H1 (cell line): ENCODE results near the gene PRKCA. TPM values are rescaled to one million over a fixed set of nuclear protein-coding genes. Genes with fewer than 3 reads are reported as not detected.

Experiments used
- CTCF ChIA-PET: fragments of 300-600 bp; sonication (Branson Sonifier 250); formaldehyde crosslinking; loops from one replicate; lab custom pipeline; 2021; ENCODE audit not compliant: partially characterized antibody; lab: Charles Lee
- POLR2A ChIA-PET: fragments of 300-600 bp; sonication (Branson Sonifier 250); formaldehyde crosslinking; loops from one replicate; lab custom pipeline; 2021; ENCODE audit warnings: inconsistent platforms; ENCODE audit not compliant: partially characterized antibody; lab: Charles Lee
- DNase-seq, 2 experiments: peaks; one replicate each; pipeline versions ENCODE4 v3.0.0 to v3.0.0-alpha.2; 2010 to 2022; ENCODE audit warnings: low spot score in 2 of 2, low read depth in 1 of 2, mixed read lengths in 1 of 2
- FAIRE-seq: peaks from 2 replicates; lab custom pipeline; 2011; peaks lifted over from hg19 to GRCh38; lab: Jason Lieb, UNC
- H2AFZ ChIP-seq: 2 replicates; pipeline ENCODE4 v1.8.1; 2012; ENCODE audit warnings: low read length, inconsistent platforms
- H2AK5ac ChIP-seq: 2 replicates; pipeline ENCODE4 v1.6.1; 2013; ENCODE audit warnings: low read depth, low read length
- H2BK120ac ChIP-seq: replicated peaks from 2 replicates; pipeline ENCODE3; 2013; ENCODE audit warnings: low read depth, low read length, inconsistent platforms
- H2BK12ac ChIP-seq: 2 replicates; pipeline ENCODE4 v1.6.1; 2013; ENCODE audit warnings: low read depth, low read length
- H2BK15ac ChIP-seq: 2 replicates; pipeline ENCODE4 v1.6.1; 2013; ENCODE audit warnings: low read length
- H2BK20ac ChIP-seq: 2 replicates; pipeline ENCODE4 v1.6.1; 2013; ENCODE audit warnings: low read length
- H2BK5ac ChIP-seq: 2 replicates; pipeline ENCODE4 v1.6.1; 2013; ENCODE audit warnings: low read depth, low read length
- H3K14ac ChIP-seq: 2 replicates; pipeline ENCODE4 v1.6.1; 2013; ENCODE audit warnings: inconsistent platforms; ENCODE audit not compliant: insufficient read length
- H3K18ac ChIP-seq: 2 replicates; pipeline ENCODE4 v1.6.1; 2013; ENCODE audit warnings: low read length; ENCODE audit errors: extremely low read depth
- H3K23ac ChIP-seq: 2 replicates; pipeline ENCODE4 v1.6.1; 2013; ENCODE audit warnings: inconsistent platforms; ENCODE audit not compliant: insufficient read length
- H3K23me2 ChIP-seq: 2 replicates; pipeline ENCODE4 v1.6.1; 2013; ENCODE audit warnings: low read depth, low read length
- H3K27ac ChIP-seq: 2 replicates; pipeline ENCODE4 v1.6.1; 2011; ENCODE audit warnings: low read depth, low read length, inconsistent platforms
- H3K27me3 ChIP-seq, 4 experiments: replicated peaks in 1 of 4; 1 replicate in 1 of 4; 2 replicates in 3 of 4; pipeline versions ENCODE4 v1.6.1 to v1.8.1; 2011 to 2013; ENCODE audit warnings: low read length in 3 of 4, mild to moderate bottlenecking in 3 of 4, inconsistent platforms in 2 of 4, mixed read lengths in 2 of 4, moderate library complexity in 1 of 4; ENCODE audit not compliant: control insufficient read depth in 3 of 4, insufficient read depth in 3 of 4; ENCODE audit errors: extremely low read depth in 1 of 4
- H3K36me3 ChIP-seq, 4 experiments: 2 replicates each; pipeline versions ENCODE4 v1.6.1 to v1.8.1; 2011 to 2013; ENCODE audit warnings: mild to moderate bottlenecking in 4 of 4, low read length in 3 of 4, moderate library complexity in 2 of 4, control low read depth in 1 of 4, inconsistent platforms in 1 of 4; ENCODE audit not compliant: insufficient read depth in 4 of 4, control insufficient read depth in 2 of 4
- H3K4ac ChIP-seq: replicated peaks from 2 replicates; pipeline ENCODE3; 2013; ENCODE audit warnings: low read length, low read depth, mixed read lengths, inconsistent platforms; ENCODE audit not compliant: insufficient read length
- H3K4me1 ChIP-seq, 4 experiments: replicated peaks in 1 of 4; 1 replicate in 1 of 4; 2 replicates in 3 of 4; pipeline versions ENCODE4 v1.6.1 to v1.8.1; 2011 to 2013; ENCODE audit warnings: low read length in 3 of 4, inconsistent platforms in 2 of 4, mixed read lengths in 1 of 4; ENCODE audit not compliant: insufficient read depth in 4 of 4, control insufficient read depth in 3 of 4
- H3K4me2 ChIP-seq, 2 experiments: 2 replicates each; pipeline versions ENCODE4 v1.6.1 to v1.8.1; 2011 to 2013; ENCODE audit warnings: low read depth in 2 of 2, low read length in 2 of 2, control low read depth in 1 of 2, inconsistent platforms in 1 of 2, mild to moderate bottlenecking in 1 of 2; ENCODE audit not compliant: insufficient read depth in 1 of 2
- H3K4me3 ChIP-seq, 4 experiments: fragments of 200-600, 300-600 bp in 1 of 4; sonication (generic), shearing (Covaris generic), sonication (Bioruptor Twin) in 1 of 4; 2 replicates each; pipeline versions ENCODE4 v1.5.1 to v1.8.1; 2011 to 2016; ENCODE audit warnings: low read length in 4 of 4, low read depth in 3 of 4, control low read depth in 2 of 4, inconsistent platforms in 2 of 4, mild to moderate bottlenecking in 2 of 4, mixed read lengths in 1 of 4, moderate library complexity in 1 of 4; ENCODE audit not compliant: insufficient read depth in 2 of 4; ENCODE audit errors: extremely low read depth in 1 of 4
- H3K56ac ChIP-seq: replicated peaks from 2 replicates; pipeline ENCODE3; 2013; ENCODE audit warnings: low read depth, mild to moderate bottlenecking, mixed read lengths, low read length, inconsistent platforms; ENCODE audit not compliant: insufficient read length
- H3K79me1 ChIP-seq: 2 replicates; pipeline ENCODE4 v1.6.1; 2013; ENCODE audit warnings: low read depth, low read length, control low read depth
- H3K79me2 ChIP-seq, 2 experiments: 2 replicates each; pipeline versions ENCODE4 v1.6.1 to v1.8.1; 2012 to 2013; ENCODE audit warnings: low read length in 2 of 2, mild to moderate bottlenecking in 2 of 2, inconsistent platforms in 1 of 2; ENCODE audit not compliant: insufficient read depth in 2 of 2, control insufficient read depth in 1 of 2
- H3K9ac ChIP-seq, 4 experiments: replicated peaks in 1 of 4; 1 replicate in 1 of 4; 2 replicates in 3 of 4; pipeline versions ENCODE4 v1.6.1 to v1.8.1; 2011 to 2013; ENCODE audit warnings: low read depth in 3 of 4, low read length in 3 of 4, control low read depth in 2 of 4, mild to moderate bottlenecking in 2 of 4, moderate library complexity in 2 of 4, inconsistent platforms in 1 of 4; ENCODE audit errors: extremely low read depth in 1 of 4
- H3K9me3 ChIP-seq, 2 experiments: 2 replicates each; pipeline versions ENCODE4 v1.6.1 to v1.8.1; 2012 to 2013; ENCODE audit warnings: mild to moderate bottlenecking in 2 of 2, moderate library complexity in 2 of 2, control low read depth in 1 of 2, inconsistent platforms in 1 of 2, low read depth in 1 of 2, low read length in 1 of 2, mixed read lengths in 1 of 2; ENCODE audit not compliant: insufficient read depth in 2 of 2
- H4K20me1 ChIP-seq, 2 experiments: replicated peaks in 1 of 2; 2 replicates each; pipeline versions ENCODE3 to v1.8.1; 2011 to 2013; ENCODE audit warnings: inconsistent platforms in 2 of 2, low read length in 2 of 2, mild to moderate bottlenecking in 1 of 2; ENCODE audit not compliant: insufficient read depth in 2 of 2, control insufficient read depth in 1 of 2
- H4K5ac ChIP-seq: 2 replicates; pipeline ENCODE4 v1.6.1; 2013; ENCODE audit warnings: low read length, low read depth, mixed read lengths, inconsistent platforms; ENCODE audit not compliant: insufficient read length
- H4K8ac ChIP-seq: 2 replicates; pipeline ENCODE4 v1.8.0; 2013; ENCODE audit warnings: mild to moderate bottlenecking, moderate library complexity, low read length, inconsistent platforms; ENCODE audit not compliant: insufficient read depth; ENCODE audit errors: extremely low read depth
- H4K91ac ChIP-seq: replicated peaks from 2 replicates; pipeline ENCODE3; 2013; ENCODE audit warnings: low read length, mixed read lengths, inconsistent platforms; ENCODE audit not compliant: insufficient read length
- CHD2 ChIP-seq: IDR thresholded peaks from 2 replicates; pipeline ENCODE4 v1.6.1; 2012; ENCODE audit warnings: low read length, improper control_type of control experiment
- CTBP2 ChIP-seq: IDR thresholded peaks from 2 replicates; pipeline ENCODE4 v1.7.0; 2011; ENCODE audit warnings: borderline replicate concordance, mild to moderate bottlenecking, moderate library complexity, mixed read lengths, low read length; ENCODE audit not compliant: insufficient read depth, insufficient read length
- CTCF ChIP-seq, 3 experiments: IDR thresholded peaks; 1 replicate in 2 of 3; 2 replicates in 1 of 3; pipeline versions ENCODE4 v1.5.1 to v1.6.1; 2011; ENCODE audit warnings: low read length in 3 of 3, mild to moderate bottlenecking in 3 of 3, inconsistent platforms in 2 of 3, low read depth in 1 of 3, moderate library complexity in 1 of 3; ENCODE audit not compliant: insufficient read depth in 1 of 3; ENCODE audit errors: control extremely low read depth in 1 of 3
- EP300 ChIP-seq, 2 experiments: IDR thresholded peaks; 1 replicate in 1 of 2; 2 replicates in 1 of 2; pipeline ENCODE4 v1.6.1; 2011 to 2012; ENCODE audit warnings: low read depth in 2 of 2, low read length in 2 of 2, mild to moderate bottlenecking in 2 of 2, borderline replicate concordance in 1 of 2, inconsistent platforms in 1 of 2, moderate library complexity in 1 of 2
- HDAC6 ChIP-seq: IDR thresholded peaks from one replicate; pipeline ENCODE4 v1.7.1; 2012; ENCODE audit warnings: low read depth, mild to moderate bottlenecking, inconsistent platforms, low read length, moderate library complexity
- POLR2AphosphoS5 ChIP-seq: IDR thresholded peaks from 2 replicates; pipeline ENCODE4 v1.6.1; 2011; ENCODE audit warnings: low read depth, low read length
- SUZ12 ChIP-seq: fragments of 200-600 bp; sonication (generic); IDR thresholded peaks from 2 replicates; pipeline ENCODE4 v1.6.1; 2012; ENCODE audit warnings: mild to moderate bottlenecking, inconsistent platforms, low read length, moderate library complexity, mixed read lengths
- TAF1 ChIP-seq: IDR thresholded peaks from 2 replicates; pipeline ENCODE4 v1.6.1; 2011; ENCODE audit warnings: mild to moderate bottlenecking, low read depth, low read length
- WGBS, 2 experiments: shearing (Covaris generic) in 1 of 2; methylation state at CpG; one replicate each; pipeline versions ENCODE4 v1.1.6 to v1.1.7; 2013 to 2015; ENCODE audit warnings: low lambda C conversion rate in 2 of 2, mixed read lengths in 2 of 2, inconsistent platforms in 1 of 2, low coverage in 1 of 2, missing lambda C conversion rate in 1 of 2; ENCODE audit not compliant: insufficient replicate concordance in 2 of 2, insufficient coverage in 1 of 2, insufficient read length in 1 of 2; ENCODE audit errors: extremely low coverage in 1 of 2, missing lambda C conversion rate in 1 of 2; 5-methylcytosine and 5-hydroxymethylcytosine counted together
- polyA plus RNA-seq, 7 experiments: library from polyadenylated mRNA; depleted of rRNA in 3 of 7; stranded (reverse) in 5 of 7; unstranded in 2 of 7; fragments of >200 nt in 5 of 7; fragments of 200-250 nt in 2 of 7; gene quantifications; 1 replicate in 5 of 7; 2 replicates in 1 of 7; 4 replicates in 1 of 7; pipeline versions ENCODE4 v1.2.1 to v1.2.3, GENCODE V29; 2011 to 2013; ENCODE audit warnings: missing spikeins in 2 of 7, mixed read lengths in 2 of 7
- total RNA-seq: library from RNA; stranded (reverse); fragmentation: NEBNext Ultra II Directional; extraction: Animal tissue kit (Norgen Biotek cat#: 25700); gene quantifications from 2 replicates; pipeline ENCODE4 v1.2.1, GENCODE V29; 2021

The PRKCA gene
- total and polyA plus RNA-seq, 2 of the 8 experiments (the other 6 are each of a cell fraction or from before 2014, with no cell fraction given): 5.8 to 17.8 TPM

- Histone ChIP-seq H2BK15ac (peak overlapping the region; percentile 46; the same call in 1 of the 2 replicates), H3K27ac (no peak overlapping the region), H4K5ac (no peak overlapping the region), H3K56ac (no peak overlapping the region), H3K18ac (no peak overlapping the region), H4K8ac (no peak overlapping the region), H3K9ac (no peak overlapping the region), H2BK20ac (no peak overlapping the region), H3K79me2 (peaks cover 3 to 14% of the 10 kb centered on the region in 2 experiments; a peak in 2 of 4 replicates), H2BK12ac (no peak overlapping the region), H3K36me3 (no peaks in the 10 kb centered on the region), H4K20me1 (no peaks in the 10 kb centered on the region), H3K4me1 (peaks cover 2 to 15% (median 7%) of the 10 kb centered on the region in 4 experiments; a peak in 4 of 7 replicates), H3K4me2 (no peak overlapping the region; a peak in 1 of 4 replicates), H4K91ac (no peak overlapping the region), H3K23ac (no peak overlapping the region), H3K4ac (no peak overlapping the region), H3K23me2 (no peaks in the 10 kb centered on the region), H3K14ac (no peak overlapping the region), H3K79me1 (no peaks in the 10 kb centered on the region), H2AFZ (no peak overlapping the region), H2BK5ac (no peak overlapping the region), H3K4me3 (no peak overlapping the region), H3K27me3 (no peaks in the 10 kb centered on the region), H2AK5ac (no peak overlapping the region), H2BK120ac (no peak overlapping the region), H3K9me3 (no peaks in the 10 kb centered on the region)
- 83% methylated on average over 6 of the region's 6 CpGs; no CpG with 5 or more reads in 1 of the 2 experiments for WGBS, 2 experiments
- FAIRE-seq: no peak
- DNase-seq: no peak
- CTCF ChIA-PET: no interaction called here
- POLR2A ChIA-PET: no interaction called here
- TF ChIP-seq EP300 (IDR thresholded peaks at IDR 0.05; ENCODE audit: borderline replicate concordance in 1 of 2, low read depth in 2 of 2, low read length in 2 of 2) (no peak), SUZ12 (no peak), CHD2 (no peak), TAF1 (no peak), POLR2AphosphoS5 (no peak), HDAC6 (no peak), CTCF (IDR thresholded peaks at IDR 0.05; ENCODE audit: control extremely low read depth in 1 of 3, insufficient read depth in 1 of 3, low read depth in 1 of 3, low read length in 3 of 3) (no peak), CTBP2 (no peak)
Measured at GRCh38 chr17:66436631-66437030, 134.2 kb downstream of the PRKCA start.
